ENCODE results near the gene PRKG2.

Gene PRKG2

GRCh38 chr4:81039351-81039972 is 175.6 kb downstream of the PRKG2 start:
- DNase-seq (no peak), ATAC-seq (replicated peaks) (peak; percentile 44 to 79)
- Mint-ChIP-seq H3K9me3 (no peaks in the 10 kb centered on the region), H3K27me3 (no peaks in the 10 kb centered on the region), H3K4me1 (peaks cover 8 to 19% of the 10 kb centered on the region in 2 donors), H3K4me3 (no peak overlapping the region), H3K36me3 (no peaks in the 10 kb centered on the region), H3K27ac (no peak overlapping the region)

- no peak overlapping the region for H3K27ac Mint-ChIP-seq
Measured at GRCh38 chr4:81038636-81039350, 176.2 kb downstream of the PRKG2 start.

More at GRCh38 chr4:81038636-81039350, 176.2 kb downstream of the PRKG2 start:
- no peaks in the 10 kb centered on the region for H3K27me3 Mint-ChIP-seq
- ATAC-seq (replicated peaks), result peak in 1 of 2 donors; percentile 31
- no peak overlapping the region for H3K4me3 Mint-ChIP-seq
- no peaks in the 10 kb centered on the region for H3K36me3 Mint-ChIP-seq
- DNase-seq, result no peak
- peaks cover 8 to 19% of the 10 kb centered on the region in 2 donors for H3K4me1 Mint-ChIP-seq
- H3K9me3 Mint-ChIP-seq, result no peaks in the 10 kb centered on the region

Measured in stimulated activated naive B cell treated with anti-CD40 and anti-IgM and Interleukin-4, amounts not matched to agents 10 μg/mL and 1 μg/mL and 100 μg/mL, for 72 hours (primary cell).